ENCODE measurements around the gene EIF3L.
"Not testable (repeated sequence)": the region's sequence is repeated elsewhere in the genome, so short reads cannot be mapped to it uniquely, and the experiment has no call there.

Gene EIF3L

DNA sequence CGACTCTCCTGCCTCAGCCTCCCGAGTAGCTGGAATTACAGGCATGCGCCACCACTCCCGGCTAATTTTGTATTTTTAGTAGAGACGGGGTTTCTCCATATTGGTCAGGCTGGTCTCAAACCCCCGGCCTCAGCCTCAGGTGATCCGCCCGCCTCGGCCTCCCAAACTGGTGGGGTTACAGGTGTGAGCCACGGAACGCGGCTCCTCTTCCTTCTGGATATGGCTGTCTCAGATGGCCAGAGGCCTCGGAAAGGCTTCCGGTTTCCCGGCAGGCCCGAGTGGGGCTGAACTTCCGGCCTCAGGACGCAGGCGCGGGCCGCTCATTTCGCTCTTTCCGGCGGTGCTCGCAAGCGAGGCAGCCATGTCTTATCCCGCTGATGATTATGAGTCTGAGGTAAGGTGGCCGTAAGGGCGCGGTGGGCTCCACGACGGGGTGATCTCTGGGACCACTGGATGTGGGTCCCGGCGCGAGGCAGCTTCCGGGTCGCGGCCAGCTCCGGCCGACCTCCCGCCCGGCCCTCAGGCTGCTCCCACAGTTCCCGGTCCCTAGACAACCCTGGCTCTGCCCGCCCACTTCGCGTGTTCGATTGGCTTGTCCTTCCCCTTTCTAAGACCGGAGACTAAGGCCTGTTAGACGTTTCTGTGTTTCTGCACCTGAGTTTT, at the start of gene EIF3L:
Gene EIF3L, plus strand, starts transcription at position 331 of the 663 bp plus-strand sequence. Its CDS starts 31 bp downstream, at position 362.
- DNase-seq: peak; percentile 79

DNA sequence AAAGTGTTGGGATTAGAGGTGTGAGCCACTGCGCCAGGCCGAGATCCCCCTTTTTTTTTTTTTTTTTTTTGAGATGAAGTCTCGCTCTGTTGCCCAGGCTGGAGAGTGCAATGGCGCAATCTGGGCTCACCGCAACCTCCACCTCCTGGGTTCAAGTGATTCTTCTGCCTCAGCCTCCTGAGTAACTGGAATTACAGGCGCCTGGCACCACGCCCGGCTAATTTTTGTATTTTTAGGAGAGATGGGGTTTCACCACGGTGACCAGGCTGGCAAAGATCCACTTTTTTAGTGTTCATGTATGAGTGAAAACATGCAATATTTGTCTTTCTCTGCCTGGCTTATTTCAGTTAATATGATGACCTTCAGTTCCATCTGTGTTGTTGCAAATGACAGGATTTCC, 49.2 kb upstream of the EIF3L start:
- not testable (repeated sequence) for DNase-seq

DNA sequence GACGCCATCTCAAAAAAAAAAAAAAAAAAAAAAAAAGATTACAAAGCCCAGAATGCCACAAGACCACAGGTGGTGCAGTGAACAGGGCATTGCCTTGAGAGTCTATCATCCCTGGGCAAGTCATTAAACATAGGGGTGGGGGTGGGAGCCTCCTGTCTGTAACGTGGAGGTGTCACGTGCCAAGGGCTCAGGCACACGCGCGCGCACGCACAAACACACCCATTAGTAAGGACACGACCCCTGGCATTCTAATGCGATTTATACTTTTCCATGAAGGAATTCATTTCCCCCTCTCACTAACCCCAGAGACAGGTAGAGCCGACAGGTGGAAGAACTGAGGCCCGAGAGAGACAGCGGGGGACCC, 47.3 kb upstream of the EIF3L start:
- no peak for DNase-seq

DNA sequence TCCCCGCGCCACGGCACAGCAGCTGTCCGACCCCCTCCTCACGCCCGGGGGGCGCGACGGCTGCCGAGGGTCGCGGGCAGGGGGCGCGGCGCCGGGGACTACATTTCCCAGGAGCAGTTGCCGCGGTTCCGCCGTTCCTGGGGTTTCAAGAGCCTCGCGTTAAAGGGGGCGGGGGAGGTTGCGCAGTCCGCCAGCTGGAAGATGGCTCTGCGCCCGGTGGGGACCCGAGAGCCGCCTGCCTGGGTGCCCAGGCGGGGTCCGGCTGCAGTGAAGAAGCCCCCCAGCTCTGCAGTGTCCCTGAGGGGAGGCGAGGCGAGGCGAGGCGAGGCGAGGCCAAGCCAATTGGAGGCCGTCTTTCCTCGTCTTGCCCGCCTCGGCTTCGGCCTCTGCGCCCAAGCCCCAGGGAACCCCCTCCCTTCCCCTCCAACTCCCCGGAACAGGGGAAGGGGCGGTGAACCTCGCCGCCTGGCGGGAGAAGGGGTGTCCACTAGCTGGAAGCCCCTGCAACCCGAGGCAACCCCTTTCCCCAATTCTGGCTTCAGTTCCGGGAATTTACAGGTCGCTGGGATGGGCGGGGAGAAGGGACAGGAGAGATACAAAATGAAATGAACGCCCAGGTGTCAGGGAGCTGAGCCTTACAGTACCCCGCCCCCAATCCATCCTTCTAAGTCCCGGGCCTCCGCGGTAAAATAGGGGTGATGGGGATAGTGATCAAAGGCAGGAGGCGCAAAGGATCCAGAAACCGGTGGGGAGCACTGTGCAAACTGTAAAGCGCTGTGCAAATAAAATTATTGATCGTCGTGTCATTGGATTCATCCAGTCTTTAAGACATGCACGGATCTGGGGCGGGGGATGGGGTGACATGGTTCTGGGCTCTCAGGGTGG, 46.7 kb upstream of the EIF3L start:
- no peak for DNase-seq

DNA sequence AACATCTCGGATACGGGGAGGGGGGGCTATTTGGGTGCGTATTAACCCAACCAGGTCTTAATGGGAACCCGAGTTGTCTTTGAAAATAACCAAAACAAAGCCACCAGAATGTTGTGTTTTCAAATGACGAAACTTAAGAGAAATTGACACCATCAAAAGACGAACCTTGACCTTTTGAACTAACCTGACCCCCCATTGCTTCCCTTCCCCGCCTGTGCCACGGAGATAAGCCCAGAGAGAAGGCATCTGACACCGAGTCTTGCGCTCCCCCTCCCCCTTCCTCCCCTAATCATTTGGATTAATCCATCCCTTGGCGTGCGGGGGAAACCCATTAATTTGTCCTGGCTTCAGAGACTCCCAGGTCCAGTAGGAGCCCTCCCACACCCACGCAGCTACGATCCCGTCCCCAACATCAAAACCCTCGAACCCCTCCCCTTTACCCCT, 46.0 kb upstream of the EIF3L start:
- no peak for DNase-seq

DNA sequence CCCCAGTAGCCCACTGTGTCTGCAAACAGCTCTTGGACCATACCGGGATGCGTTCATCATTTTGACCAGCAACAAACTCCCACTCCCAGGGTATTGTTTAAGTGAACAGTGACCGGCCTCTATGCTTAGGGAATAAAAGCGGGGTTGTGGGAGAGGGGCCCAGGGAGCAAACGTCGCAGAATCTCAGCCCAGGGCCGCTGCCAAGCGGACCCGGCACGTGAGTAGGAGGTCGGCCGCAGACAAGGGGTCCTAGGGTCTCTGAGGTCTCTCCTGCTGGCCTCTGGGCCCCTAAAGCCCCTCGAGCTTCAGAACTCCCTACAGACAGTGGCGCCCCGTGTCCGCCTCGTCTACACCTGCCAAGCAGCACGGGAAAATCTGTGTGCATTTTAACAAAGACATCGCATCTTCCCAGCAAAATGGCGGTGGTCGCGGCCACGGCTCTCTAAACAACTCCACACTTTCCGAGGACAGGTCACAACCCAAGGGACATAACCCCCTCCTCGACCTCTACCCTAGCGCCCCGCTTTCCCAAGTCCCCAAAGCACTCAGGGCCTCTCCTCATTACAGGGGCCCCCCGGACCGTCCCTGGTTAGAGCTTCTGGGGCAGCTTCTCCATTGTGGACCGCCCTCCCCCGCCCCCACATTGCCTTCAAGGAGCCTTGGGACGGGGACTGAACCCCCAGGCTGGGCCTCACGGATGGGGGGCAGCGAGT, 45.4 kb upstream of the EIF3L start:
- DNase-seq: no peak

DNA sequence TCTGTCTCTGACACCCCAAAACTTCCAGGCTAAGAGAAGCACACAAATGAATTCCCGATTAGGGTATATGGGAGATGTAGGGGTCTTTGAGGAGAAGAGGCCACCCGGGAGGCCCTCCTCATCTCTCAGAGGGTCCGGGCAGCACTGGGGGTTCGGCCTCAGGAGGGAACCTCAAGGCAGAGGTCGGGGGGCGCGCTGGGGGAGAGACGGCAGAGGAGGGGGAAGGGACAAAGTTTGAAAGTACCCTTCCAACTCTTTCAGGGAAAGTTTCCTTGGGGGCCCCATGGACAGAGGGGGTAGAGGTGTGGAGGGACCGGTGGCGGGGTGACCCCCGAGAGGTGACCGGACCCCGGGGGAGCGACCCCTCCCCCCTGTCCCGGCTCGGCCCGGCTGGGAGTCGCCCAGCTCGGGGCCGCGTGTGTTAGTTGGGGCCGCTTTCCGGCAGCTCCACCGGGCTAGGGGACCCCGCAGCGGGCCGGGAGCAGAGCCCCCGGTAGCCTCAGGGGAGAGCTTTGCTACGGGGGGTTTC, 44.8 kb upstream of the EIF3L start:
- DNase-seq: no peak

DNA sequence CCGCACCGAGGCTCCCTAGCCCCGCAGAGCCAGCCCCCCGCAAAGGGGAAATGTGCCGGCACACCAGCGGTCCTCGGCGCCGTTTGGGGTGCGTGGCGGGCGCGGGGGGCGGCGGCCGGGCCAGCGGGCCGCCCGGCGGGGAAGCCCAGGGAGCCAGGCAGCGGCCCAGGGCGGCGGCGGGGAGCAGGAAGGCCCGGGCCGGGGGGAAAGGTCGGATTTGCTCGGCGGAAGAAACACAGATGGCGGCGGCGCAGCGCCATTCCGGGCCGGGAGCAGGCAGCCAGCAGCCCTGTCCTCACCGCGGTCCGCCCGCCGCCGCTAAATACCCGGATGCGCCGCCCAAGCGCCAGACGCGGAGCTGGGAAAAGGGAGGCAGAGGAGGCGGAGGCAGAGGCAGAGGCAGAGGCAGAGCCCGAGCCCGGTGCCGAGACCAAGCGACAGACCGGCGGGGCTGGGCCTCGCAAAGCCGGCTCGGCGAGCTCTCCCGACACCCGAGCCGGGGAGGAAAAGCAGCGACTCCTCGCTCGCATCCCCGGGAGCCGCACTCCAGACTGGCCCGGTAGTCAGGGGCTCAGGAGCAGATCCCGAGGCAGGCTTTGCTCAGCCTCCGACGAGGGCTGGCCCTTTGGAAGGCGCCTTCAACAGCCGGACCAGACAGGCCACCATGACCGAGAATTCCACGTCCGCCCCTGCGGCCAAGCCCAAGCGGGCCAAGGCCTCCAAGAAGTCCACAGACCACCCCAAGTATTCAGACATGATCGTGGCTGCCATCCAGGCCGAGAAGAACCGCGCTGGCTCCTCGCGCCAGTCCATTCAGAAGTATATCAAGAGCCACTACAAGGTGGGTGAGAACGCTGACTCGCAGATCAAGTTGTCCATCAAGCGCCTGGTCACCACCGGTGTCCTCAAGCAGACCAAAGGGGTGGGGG, 44.1 kb upstream of the EIF3L start:
- peak; percentile 50 for DNase-seq

DNA sequence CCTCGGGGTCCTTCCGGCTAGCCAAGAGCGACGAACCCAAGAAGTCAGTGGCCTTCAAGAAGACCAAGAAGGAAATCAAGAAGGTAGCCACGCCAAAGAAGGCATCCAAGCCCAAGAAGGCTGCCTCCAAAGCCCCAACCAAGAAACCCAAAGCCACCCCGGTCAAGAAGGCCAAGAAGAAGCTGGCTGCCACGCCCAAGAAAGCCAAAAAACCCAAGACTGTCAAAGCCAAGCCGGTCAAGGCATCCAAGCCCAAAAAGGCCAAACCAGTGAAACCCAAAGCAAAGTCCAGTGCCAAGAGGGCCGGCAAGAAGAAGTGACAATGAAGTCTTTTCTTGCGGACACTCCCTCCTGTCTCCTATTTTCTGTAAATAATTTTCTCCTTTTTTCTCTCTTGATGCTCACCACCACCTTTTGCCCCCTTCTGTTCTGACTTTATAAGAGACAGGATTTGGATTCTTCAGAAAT, 43.4 kb upstream of the EIF3L start:
- no peak for DNase-seq

DNA sequence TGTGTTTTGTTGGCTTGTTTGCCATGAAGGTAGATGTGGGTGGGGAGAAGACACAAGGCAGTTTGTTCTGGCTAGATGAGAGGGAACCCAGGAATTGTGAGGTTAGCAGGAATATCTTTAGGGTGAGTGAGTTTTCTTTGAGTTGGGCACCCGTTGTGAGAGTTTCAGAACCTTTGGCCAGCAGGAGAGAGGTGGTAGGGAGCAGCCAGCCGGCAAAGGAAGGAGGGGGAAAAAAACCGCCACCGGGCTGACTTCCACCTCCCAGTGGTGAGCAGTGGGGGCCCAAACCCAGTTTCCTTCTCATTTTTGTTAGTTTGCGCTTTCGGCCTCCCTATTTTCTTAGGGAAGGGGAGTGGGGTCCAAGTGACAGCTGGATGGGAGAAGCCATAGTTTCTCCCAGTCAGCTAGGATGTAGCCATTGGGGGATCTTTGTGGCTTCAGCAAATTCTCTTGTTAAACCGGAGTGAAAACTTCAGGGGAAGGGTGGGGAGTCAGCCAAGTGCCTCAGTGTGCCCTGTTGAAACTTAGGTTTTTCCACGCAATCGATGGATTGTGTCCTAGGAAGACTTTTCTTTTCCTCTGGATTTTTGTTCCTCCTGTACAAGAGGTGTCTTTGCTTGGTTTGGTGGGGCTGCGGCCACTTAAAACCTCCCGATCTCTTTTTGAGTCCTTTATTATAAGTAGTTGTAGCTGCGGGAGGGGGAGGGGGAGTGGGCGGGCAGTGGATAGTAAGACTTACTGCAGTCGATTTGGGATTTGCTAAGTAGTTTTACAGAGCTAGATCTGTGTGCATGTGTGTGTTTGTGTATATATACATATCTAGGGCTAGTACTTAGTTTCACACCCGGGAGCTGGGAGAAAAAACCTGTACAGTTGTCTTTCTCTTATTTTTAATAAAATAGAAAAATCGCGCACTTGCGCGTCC, 42.5 kb upstream of the EIF3L start:
- DNase-seq: no peak

DNA sequence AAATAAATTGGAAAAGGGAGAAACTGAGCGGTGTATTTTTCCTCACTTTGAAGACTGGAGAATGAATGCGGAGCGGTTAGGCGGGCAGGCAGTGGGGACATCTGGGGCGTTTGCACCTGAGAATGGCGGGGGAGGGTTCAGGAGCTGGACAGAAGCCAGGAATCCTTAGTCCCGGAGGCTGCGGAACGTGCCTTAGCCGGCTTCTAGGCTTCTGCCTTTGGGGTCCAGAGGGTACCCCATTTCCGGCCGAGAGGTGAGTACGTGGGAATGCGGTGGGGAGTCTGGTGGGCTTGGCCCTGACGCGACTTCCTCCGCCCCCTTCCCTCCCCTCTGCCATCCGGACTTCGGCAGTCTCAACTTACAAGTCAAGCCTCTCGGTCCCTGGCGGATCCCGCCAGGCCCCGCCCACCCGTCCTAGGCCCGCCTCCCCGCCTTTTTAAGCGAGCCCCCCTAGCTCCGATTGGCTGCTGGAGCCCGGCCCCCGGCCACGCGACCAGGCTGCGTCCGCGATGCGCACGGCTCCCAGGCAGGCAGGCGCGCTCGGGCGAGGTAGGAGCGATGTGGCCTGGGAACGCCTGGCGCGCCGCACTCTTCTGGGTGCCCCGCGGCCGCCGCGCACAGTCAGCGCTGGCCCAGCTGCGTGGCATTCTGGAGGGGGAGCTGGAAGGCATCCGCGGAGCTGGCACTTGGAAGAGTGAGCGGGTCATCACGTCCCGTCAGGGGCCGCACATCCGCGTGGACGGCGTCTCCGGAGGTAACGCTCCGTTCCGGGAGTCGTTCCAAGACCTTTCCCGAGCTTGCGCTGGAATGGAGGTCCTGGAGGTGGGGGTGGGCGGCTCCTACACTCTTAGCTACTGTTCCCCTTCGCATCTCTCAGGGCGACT, 41.6 kb upstream of the EIF3L start, which contains the start of gene GCAT:
Gene GCAT, plus strand, starts transcription at position 525 of the 884 bp plus-strand sequence. Its CDS starts 34 bp downstream, at position 559.
- DNase-seq: peak; percentile 78

DNA sequence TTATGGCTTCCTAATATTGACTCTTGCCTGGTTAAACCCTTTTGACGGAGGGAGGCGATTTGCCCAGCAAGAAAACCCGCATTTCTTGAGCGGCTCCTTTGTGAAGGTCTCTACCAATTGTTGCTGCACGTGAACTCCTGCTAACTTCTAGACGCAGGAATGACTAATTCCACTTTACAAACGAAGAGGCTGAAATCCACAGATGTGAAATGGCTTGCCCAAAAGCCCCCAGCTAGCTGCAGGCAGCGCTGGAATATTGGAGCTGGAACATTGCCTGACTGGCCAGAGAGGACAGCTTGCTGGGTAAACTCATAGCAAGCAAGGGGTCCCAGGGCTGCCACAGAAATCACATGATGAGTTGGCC, 40.9 kb upstream of the EIF3L start:
- DNase-seq: no peak

DNA sequence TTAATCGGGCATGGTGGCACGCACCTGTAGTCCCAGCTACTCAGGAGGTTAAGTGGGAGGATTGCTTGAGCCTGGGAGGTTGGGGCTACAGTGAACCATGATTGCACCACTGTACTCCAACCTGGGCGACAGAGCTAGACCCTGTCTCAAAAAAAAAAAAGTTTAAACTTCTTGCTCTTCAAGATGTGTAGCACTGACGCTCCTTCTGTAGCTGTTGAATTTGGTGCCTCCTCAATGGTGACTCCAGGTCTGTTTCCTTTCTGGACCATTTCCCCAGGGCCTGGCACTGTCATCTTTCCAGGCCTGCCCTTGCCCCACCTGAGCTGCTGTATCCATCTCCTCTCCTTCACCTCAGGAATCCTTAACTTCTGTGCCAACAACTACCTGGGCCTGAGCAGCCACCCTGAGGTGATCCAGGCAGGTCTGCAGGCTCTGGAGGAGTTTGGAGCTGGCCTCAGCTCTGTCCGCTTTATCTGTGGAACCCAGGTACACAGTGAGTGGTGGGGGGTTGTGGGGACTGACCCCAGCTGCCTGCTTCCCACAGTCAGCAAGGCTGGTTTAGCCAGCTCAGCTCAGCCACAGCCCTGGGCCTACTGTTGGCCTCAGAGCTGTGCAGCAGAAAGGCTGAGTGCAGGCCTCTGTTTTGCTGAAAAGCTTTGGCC, 39.4 kb upstream of the EIF3L start:
- DNase-seq: no peak

DNA sequence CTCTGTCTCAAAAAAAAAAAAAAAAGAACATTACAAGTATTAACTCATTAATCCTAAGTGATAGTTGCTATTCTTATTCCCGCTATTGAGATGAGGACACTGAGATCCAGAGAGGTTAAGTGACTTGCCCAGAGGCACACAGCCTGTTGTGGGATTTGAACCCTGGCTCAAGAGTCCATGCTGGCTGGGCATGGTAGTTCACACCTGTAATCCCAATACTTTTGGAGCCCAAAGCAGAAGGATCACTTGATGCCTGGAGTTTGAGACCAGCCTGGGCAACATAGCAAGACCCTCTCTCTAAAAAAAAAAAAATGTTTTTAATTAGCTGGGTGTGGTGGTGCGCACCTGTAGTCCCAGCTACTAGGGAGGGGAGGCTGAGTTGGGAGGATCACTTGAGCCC, 37.4 kb upstream of the EIF3L start:
- no peak for DNase-seq

DNA sequence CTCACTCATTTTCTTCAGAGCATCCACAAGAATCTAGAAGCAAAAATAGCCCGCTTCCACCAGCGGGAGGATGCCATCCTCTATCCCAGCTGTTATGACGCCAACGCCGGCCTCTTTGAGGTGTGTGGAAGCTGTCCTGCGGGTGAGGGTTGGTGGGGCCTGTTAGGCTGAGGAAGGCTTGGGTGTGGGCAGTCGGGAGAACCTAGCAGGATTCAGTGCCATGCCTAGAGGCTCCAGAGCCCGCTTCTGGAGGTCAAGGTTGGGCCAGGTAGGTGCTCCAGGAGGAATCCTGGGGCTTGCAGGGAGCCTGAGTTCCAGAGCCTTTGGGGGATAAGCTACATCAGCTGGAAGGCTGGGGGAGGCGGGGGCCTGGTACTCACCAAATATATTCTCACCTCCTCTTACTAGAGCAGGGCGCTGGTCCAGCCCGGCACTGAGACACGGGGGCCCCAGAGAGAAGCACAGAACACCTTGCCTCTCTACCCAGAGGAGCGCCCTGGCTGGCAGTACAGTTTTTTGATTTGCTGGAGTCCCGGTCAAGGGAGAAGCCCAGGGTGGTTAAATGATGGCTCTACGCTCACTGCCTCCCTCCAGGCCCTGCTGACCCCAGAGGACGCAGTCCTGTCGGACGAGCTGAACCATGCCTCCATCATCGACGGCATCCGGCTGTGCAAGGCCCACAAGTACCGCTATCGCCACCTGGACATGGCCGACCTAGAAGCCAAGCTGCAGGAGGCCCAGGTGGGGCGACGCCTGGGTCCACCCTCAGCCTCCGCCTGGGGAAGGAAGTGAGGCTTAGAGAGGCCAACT, 36.1 kb upstream of the EIF3L start:
- no peak for DNase-seq

DNA sequence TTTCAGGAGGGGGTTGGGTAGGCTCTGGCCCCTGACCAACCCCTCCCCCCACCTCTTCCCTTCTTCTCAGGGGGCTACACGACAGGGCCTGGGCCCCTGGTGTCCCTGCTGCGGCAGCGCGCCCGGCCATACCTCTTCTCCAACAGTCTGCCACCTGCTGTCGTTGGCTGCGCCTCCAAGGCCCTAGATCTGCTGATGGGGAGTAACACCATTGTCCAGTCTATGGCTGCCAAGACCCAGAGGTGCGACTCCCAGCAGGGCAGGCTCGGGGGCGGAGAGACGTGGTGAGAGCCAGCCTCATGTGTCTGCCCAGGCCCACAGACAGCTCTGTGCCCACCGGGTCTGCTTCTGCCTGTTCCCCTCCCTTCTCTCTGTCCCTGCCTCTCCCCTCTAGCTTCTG, 33.6 kb upstream of the EIF3L start:
- no peak for DNase-seq

DNA sequence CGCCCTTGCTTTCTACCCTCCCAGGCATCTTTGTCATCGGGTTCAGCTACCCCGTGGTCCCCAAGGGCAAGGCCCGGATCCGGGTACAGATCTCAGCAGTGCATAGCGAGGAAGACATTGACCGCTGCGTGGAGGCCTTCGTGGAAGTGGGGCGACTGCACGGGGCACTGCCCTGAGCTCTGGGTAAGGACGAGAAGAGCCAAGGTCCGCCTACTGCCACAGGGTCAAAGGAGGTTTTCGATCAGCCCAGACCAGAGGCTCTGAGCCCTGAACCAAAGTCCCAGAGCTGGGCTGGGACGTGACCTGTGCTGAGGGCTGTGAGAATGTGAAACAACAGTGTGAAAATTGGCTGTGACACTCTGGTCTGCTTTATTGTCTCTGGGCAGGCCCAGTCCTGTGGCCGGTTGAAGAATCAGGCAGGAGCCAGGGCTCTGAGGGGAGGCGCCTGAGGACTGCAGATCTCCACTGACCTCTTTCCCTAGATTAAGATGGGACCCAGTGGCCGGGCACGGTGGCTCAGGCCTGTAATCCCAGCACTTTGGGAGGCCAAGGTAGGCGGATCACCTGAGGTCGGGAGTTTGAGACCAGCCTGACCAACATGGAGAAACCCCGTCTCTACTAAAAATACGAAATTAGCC, 32.6 kb upstream of the EIF3L start:
- DNase-seq: no peak

Measured in NCI-H226 (cell line).